SK-N-SH (cell line): ENCODE results near the gene MB.

Experiments used
- CTCF ChIP-seq: fragments of 200-600 bp; sonication (generic); IDR thresholded peaks from 2 replicates; pipeline ENCODE4 v1.6.1; 2017; ENCODE audit warnings: antibody characterized with exemption, mild to moderate bottlenecking, moderate library complexity
- GABPA ChIP-seq: IDR thresholded peaks from 2 replicates; pipeline ENCODE4 v1.4.0; 2012; ENCODE audit warnings: low read depth, mild to moderate bottlenecking
- MAX ChIP-seq: IDR thresholded peaks from 2 replicates; pipeline ENCODE4 v1.4.0; 2012; ENCODE audit warnings: low read depth
- NFIC ChIP-seq: IDR thresholded peaks from 2 replicates; pipeline ENCODE4 v1.4.0; 2012; ENCODE audit warnings: borderline replicate concordance
- REST ChIP-seq: IDR thresholded peaks from 2 replicates; pipeline ENCODE4 v1.6.1; 2012; ENCODE audit warnings: mild to moderate bottlenecking, low read depth, low read length, moderate library complexity
- TAF1 ChIP-seq: IDR thresholded peaks from 2 replicates; pipeline ENCODE4 v1.6.1; 2012; ENCODE audit warnings: low read depth, mild to moderate bottlenecking, low read length, moderate library complexity, borderline replicate concordance

GRCh38 chr22:35642305-35642741, 25.2 kb upstream of the MB start:
- TF ChIP-seq GABPA (no peak), MAX (no peak), CTCF (no peak), NFIC (no peak), REST (no peak), TAF1 (no peak)
